ENCODE results near the gene ACTA1. TPM values are rescaled to one million over a fixed set of nuclear protein-coding genes. Genes with fewer than 3 reads are reported as not detected.
"Not testable (repeated sequence)": the region's sequence is repeated elsewhere in the genome, so short reads cannot be mapped to it uniquely, and the experiment has no call there.

The ACTA1 gene
- total and polyA plus RNA-seq, 2 of the 13 experiments (the other 11 are each of a cell fraction or from before 2014, with no cell fraction given), result 1.4 to 5.2 TPM

GRCh38 chr1:229420224-229420623 is 13.7 kb downstream of the ACTA1 start:
- no peak; the same call in 2 of the 3 replicates for ATAC-seq
- Histone ChIP-seq H3K36me3 (replicated peaks in 1 of 2; ENCODE audit: control insufficient read depth in 1 of 2, insufficient read depth in 2 of 2, low read length in 2 of 2) (no peaks in the 10 kb centered on the region), H3K9me3 (ENCODE audit: low read length) (no peaks in the 10 kb centered on the region), H3K9ac (ENCODE audit: insufficient read depth, low read depth, low read length) (no peak overlapping the region), H3K4me1 (ENCODE audit: insufficient read depth, low read length) (no peaks in the 10 kb centered on the region), H3K4me3 (replicated peaks in 1 of 3; ENCODE audit: insufficient read depth in 1 of 3, low read depth in 2 of 3, low read length in 3 of 3) (no peak overlapping the region), H3K27me3 (ENCODE audit: control insufficient read depth in 1 of 2, insufficient read depth in 2 of 2, low read length in 2 of 2) (peaks cover 0 to 7% of the 10 kb centered on the region in 2 experiments; a peak in 1 of 5 replicates), H3K79me2 (ENCODE audit: insufficient read depth, low read length) (no peaks in the 10 kb centered on the region), H3K4me2 (ENCODE audit: low read depth, low read length) (no peak overlapping the region), H4K20me1 (ENCODE audit: insufficient read depth, low read length) (no peaks in the 10 kb centered on the region), H3K27ac (ENCODE audit: extremely low read length, insufficient read depth, low read length) (no peak overlapping the region), H2AFZ (ENCODE audit: low read length) (no peak overlapping the region)
- in situ Hi-C loops (cut with HindIII; ENCODE audit: extremely low pct_ligation_motif_present, low pct_unique_long_range_greater_than_20kb) (no loop called here), intact Hi-C loops (cut with micrococcal nuclease; ENCODE audit: unreplicated experiment) (no loop called here)
- POLR2A ChIA-PET, result interaction anchor here (1.0 kb wide), 1 partner anchor 11 kb away, joined by 3 read pairs; no protein-coding TSS in a partner anchor
- FAIRE-seq, result no peak
- 48% methylated on average over 11 of the region's 11 CpGs for WGBS (ENCODE audit: low lambda C conversion rate)
- no TSS peak for BruUV-seq (replicated peaks)
- DNase-seq (ENCODE audit: low spot score), result no peak
- TF ChIP-seq NR3C1 (CRISPR knock-in tag; IDR thresholded peaks at IDR 0.05) (no peak), ZNF768 (CRISPR knock-in tag; IDR thresholded peaks at IDR 0.05) (no peak), PHF5A (CRISPR knock-in tag; IDR thresholded peaks at IDR 0.05; ENCODE audit: low read depth, unreplicated experiment) (no peak), ZNF749 (CRISPR knock-in tag; IDR thresholded peaks at IDR 0.05; ENCODE audit: borderline replicate concordance) (no peak), SUZ12 (IDR thresholded peaks at IDR 0.05; ENCODE audit: low read depth, low read length) (no peak), THAP11 (CRISPR knock-in tag; IDR thresholded peaks at IDR 0.05) (no peak), TBX3 (IDR thresholded peaks at IDR 0.05; ENCODE audit: borderline replicate concordance) (no peak), ZNF260 (CRISPR knock-in tag; IDR thresholded peaks at IDR 0.05; ENCODE audit: borderline replicate concordance, low read depth) (no peak), GLMP (CRISPR knock-in tag; IDR thresholded peaks at IDR 0.05; ENCODE audit: borderline replicate concordance) (no peak), BHLHE40 (IDR thresholded peaks at IDR 0.05; ENCODE audit: low read length) (no peak), TP53 (CRISPR knock-in tag; conservative IDR thresholded peaks at IDR 0.05) (no peak), ZNF614 (CRISPR knock-in tag; IDR thresholded peaks at IDR 0.05; ENCODE audit: borderline replicate concordance) (no peak), CCAR2 (optimal IDR thresholded peaks at IDR 0.05; ENCODE audit: low read depth, low read length) (no peak), ZFP36L2 (CRISPR knock-in tag; IDR thresholded peaks at IDR 0.05) (no peak), BCL6 (CRISPR knock-in tag; IDR thresholded peaks at IDR 0.05) (no peak), KLF11 (CRISPR knock-in tag; IDR thresholded peaks at IDR 0.05) (no peak), ZBTB21 (CRISPR knock-in tag; IDR thresholded peaks at IDR 0.05) (no peak)
- CTCF ChIA-PET (ENCODE audit: low intra/inter-chr PET ratio, low total read pairs), result no interaction called here

GRCh38 chr1:229418586-229418985 is 15.3 kb downstream of the ACTA1 start:
- BruUV-seq (replicated peaks); ATAC-seq; POLR2A ChIA-PET; FAIRE-seq; H3K9me3 ChIP-seq (ENCODE audit: low read length); H3K36me3 ChIP-seq (replicated peaks in 1 of 2; ENCODE audit: control insufficient read depth in 1 of 2, insufficient read depth in 2 of 2, low read length in 2 of 2); H4K20me1 ChIP-seq (ENCODE audit: insufficient read depth, low read length); H3K4me2 ChIP-seq (ENCODE audit: low read depth, low read length); H3K9ac ChIP-seq (ENCODE audit: insufficient read depth, low read depth, low read length); H3K4me1 ChIP-seq (ENCODE audit: insufficient read depth, low read length); DNase-seq (ENCODE audit: low spot score); H3K4me3 ChIP-seq (replicated peaks in 1 of 3; ENCODE audit: insufficient read depth in 1 of 3, low read depth in 2 of 3, low read length in 3 of 3); H2AFZ ChIP-seq (ENCODE audit: low read length); CTCF ChIA-PET (ENCODE audit: low intra/inter-chr PET ratio, low total read pairs); H3K27ac ChIP-seq (ENCODE audit: extremely low read length, insufficient read depth, low read length); H3K79me2 ChIP-seq (ENCODE audit: insufficient read depth, low read length); in situ Hi-C loops (cut with HindIII; ENCODE audit: extremely low pct_ligation_motif_present, low pct_unique_long_range_greater_than_20kb); H3K27me3 ChIP-seq (ENCODE audit: control insufficient read depth in 1 of 2, insufficient read depth in 2 of 2, low read length in 2 of 2): not testable (repeated sequence)
- intact Hi-C loops (cut with micrococcal nuclease; ENCODE audit: unreplicated experiment), result loop anchor here (5.0 kb wide), 1 partner anchor 844 kb away; no protein-coding TSS in a partner anchor
- WGBS (ENCODE audit: low lambda C conversion rate), result 47% methylated on average over 6 of the region's 6 CpGs
